ENCODE measurements around the gene ESR1.
"Not testable (repeated sequence)": the region's sequence is repeated elsewhere in the genome, so short reads cannot be mapped to it uniquely, and the experiment has no call there.

ESR1 gene

DNA sequence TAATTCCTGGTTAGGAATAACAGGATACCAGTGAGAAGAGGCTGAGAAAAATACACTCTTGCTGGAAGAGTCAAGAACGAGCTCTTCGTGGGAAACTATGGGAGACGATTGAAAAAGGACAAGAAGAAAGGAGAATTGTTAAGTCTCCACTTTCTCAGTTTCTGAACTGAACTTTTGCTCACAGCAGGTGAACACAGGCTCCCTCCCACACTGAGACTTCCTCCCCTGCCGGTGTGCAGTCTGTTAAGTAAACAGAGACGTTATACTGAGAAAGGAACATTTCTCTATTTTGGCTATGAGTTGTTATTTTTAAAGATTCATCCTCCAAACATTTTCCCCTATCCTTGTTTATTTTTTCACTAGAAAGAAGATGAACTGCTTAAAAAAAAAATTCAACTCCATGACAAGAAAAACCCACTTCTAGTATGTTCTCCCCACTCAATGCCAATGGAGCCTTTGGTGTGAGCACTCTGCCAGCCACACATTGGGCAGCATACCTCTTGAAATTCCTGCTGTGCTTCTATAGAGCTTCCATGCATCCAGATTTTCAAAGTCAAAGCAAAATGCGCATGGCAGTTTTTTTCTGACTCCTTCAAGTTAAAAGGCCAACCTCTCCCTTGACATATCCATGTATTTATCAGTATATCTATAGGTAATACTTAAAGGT lies 250.5 kb downstream of the ESR1 start:
- DNase-seq, result no peak

DNA sequence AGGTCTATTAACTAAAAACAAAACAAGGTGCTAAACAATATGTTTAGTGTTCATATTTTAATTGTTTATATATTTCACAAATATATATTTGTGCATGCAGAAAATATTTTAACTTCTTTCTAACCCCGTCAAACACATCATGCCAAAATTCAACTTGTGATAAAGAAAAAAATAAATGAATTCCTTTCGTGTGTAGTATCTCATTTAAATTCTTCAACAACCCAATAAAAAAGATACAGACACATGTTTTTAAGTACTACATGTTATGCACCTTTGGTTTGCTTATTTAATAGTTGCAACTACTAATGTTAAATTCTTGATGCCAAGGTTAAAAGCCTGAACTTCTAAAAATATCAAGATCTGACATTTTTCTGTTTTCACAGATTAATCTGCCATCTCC lies 252.4 kb downstream of the ESR1 start:
- no peak for DNase-seq

DNA sequence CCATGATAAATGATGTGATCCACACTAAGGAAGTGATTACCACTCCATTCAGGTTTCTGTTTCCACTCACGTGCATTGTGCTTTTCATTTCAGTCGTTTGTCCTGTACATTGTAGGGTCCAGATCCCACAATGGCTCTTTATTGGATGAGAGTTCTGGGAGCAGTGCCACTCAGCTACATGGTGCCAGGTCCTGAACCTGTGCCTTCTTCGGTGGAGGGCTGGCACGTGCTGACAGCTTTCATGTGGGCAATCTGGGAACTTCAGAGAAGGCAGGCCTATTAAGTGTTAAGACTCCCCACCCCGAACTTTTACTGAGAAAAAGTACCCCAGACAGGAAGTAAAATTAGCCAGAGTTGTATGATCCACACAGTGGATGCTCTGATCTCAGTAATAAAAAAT lies 255.0 kb downstream of the ESR1 start:
- no peak for DNase-seq

DNA sequence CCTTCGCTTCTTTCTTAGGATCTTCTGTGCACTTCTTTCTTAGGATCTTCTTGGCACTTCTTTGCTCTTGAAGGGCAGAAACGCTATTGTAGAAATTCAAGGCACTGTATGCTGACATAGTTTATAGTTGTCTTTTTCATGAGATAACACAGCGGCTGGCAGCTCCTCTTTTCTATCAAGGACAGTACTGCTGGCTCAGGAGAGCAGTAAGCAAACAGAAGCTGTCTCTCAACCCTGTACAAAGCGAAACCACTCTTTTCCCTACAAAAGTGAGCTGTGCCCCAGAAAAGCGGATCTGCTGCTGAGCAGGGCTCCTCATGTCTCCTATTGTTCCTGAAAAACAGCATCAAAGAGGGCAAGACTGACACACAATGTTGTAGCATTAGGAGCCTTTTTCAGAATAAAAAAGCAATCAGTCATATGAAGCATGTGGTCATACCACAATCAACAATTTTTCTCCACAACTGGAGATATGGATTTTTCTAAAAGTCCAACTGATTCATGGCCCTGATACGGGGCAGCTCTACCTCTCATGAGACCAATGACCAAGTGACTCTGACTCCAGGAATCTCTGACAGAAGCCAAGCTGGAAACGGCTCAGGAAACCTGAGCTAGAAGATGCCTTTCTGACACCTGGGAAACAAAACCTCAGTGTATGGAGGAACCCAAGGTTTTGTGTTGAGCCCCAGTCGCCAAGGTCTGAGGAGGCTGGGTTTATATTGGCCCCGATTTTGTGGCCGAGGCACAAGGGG lies 255.9 kb downstream of the ESR1 start:
- no peak for DNase-seq

DNA sequence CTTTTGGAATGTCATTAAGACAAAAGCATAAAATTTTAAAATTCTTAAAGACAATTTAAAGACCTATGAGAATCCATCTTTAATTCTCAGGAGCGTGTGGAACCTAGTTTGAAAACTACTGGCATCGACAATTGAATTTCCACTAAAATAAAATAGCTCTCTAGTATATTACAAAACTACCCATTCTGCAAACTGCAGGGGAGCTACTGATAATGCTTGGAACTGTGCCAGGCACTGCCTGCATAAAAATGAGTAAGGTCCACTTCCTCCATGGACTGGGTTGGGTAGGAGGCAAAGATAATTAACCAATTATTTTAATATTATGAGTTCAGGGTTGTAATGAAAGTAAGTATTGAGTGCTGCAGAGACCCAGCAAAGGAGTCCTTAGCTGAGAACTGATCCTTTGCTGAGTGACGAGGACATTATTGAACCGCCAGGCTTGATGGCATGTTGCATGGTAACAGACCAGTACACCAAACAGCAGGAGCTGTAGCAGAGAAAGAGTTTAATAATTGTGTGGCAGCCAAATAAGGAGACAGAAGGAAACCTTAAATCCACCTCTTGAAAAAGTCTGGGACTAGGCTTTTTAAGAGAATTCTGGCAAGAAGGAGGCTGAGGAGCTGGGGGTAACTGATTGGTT lies 261.3 kb downstream of the ESR1 start:
- no peak for DNase-seq

DNA sequence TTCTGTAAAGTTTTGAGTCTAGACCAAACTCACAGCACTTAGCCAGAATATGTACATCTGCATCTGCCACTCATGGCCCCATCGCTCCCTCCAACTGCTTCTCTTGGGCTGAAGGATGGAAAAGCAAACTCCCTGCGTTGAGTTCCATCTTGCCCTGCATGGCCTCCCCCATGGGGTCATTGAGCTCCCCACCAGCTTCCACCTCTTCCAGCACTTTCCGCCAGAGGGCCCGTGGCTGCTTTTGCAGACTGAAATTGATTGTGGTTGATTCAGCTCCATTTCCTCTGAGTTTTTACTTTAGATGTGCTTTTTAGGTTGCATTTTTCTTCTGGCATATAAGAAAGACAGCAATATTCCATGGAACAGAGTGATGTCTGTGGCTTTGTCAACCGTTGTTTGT lies 263.1 kb downstream of the ESR1 start:
- DNase-seq, result no peak

DNA sequence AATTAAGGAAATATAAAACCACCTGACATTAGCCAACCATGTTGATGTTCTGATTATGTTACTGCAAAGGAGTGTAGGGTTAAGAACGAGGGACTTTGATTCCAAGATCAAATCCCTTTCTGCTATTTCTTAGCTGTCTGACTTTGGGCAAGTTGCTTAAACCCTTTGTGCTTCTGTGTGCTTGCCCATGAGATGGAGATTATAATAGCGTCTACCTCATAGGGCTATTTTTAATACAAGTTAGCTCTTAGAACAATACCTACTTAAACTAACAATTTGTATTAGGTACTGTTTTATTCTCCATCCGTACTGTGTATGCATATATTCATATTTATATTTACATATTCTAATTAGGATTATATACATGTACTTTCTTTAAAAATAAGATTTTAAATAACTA lies 263.8 kb downstream of the ESR1 start:
- DNase-seq, result no peak

DNA sequence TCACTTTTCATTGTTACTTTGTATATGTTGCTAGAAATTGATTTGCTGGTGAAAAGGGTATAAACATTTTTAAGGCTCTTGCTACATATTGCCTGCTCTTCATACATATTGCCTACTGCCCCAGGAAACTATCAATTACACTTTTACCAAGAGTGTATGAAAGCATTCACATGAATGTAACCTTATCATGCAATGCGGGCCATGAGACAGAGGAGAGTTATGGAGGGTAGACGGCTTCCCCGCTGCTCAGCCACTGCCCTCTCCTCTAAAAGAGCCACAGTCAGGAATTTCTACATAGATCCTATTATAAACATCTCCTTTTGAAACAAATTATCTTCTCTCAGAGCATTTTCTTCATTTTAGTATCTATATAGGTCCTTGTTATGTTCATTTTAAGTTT lies 264.4 kb downstream of the ESR1 start:
- DNase-seq, result no peak

DNA sequence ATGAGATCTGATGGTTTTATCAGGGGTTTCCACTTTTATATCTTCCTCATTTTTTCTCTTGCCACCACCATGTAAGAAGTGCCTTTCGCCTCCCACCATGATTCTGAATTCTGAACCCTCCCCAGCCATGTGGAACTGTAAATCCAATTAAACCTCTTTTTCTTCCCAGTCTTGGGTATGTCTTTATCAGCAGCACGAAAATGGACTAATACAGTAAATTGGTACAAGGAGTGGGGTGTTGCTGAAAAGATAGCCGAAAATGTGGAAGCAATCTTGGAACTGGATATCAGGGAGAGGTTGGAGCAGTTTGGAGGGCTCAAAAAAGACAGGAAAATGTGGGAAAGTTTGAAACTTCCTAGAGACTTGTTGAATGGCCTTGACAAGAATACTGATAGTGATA lies 268.8 kb downstream of the ESR1 start:
- not testable (repeated sequence) for DNase-seq

DNA sequence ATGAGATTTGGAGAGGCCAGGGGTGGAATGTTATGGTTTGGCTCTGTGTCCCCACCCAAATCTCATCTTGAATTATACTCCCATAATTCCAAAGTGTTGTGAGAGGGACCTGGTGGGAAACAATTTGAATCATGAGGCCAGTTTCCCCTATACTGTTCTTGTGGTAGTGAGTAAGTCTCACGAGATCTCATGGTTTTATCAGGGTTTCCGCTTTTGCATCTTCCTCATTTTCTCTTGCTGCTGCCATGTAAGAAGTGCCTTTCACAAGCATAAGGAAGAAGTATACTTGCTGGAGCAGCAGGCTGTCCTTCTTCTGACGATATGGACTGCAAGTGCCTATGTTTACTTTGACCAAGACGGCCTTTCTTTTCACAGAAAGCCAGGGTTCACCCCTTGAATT lies 270.5 kb downstream of the ESR1 start:
- no peak for DNase-seq

DNA sequence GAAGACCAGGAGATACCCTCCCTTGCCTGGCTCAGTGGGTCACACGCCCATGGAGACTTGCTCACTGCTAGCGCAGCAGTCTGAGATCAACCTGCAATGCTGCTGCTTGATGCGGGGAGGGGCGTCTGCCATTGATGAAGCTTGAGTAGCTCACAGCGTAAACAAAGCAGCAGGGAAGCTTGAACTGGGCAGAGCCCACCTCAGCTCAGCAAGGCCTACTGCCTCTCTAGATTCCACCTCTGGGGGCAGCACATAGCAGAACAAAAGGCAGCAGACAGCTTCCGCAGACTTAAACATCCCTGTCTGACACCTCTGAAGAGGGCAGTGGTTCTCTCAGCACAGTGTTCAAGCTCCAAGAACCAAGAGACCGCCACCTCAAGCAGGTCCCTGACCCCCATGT lies 271.3 kb downstream of the ESR1 start:
- no peak for DNase-seq

DNA sequence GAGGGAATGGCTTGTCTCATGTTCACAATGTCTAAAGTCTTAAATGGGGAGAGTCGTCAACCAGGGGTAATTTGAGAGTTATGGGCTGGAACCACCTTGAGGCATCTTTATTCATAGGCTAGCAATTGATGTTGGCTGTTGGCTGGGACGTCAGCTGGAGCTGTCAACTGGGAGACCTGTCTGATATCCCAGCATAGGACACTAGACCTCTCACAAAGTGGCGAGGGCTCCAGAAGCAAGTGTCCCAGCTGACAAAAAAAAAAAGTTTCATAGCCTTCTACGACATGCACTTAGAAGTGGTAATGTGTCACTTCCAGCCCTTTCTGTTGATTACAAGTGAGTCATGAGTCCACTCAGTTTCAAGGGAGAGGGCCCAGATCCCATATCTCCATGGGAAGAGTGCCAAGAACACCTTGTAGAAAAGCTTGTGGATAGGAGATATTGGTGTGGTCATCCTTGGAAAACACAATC lies 278.0 kb downstream of the ESR1 start:
- DNase-seq, result no peak

DNA sequence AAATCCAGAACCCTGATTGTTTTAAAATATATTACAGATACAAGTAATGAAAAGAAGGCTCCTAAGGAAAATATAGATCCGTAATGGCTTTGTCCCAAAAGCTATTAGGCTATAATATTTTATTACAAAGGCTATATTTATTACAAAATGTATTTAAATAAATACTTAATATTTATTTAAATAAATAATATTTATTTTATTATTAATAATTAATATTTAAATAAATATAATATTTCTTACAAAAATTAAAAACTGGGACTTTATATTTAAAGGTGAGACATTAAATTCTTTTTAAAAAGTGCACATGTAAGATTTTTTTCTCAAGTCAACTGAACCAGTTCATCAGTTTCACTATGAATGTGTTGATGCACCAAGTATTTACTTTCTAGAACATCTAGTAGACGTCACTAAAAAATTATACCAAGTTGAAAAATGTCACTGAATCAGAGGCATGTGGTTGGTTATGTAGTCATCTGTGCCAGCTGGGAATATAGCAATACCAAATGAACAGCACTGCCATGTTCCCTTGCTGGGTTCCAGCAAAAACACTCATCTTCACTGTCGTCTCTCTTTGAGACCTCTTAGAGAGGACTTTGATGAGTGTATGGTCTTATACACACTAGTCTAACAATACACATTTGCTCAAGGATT lies 278.9 kb downstream of the ESR1 start:
- DNase-seq, result no peak

DNA sequence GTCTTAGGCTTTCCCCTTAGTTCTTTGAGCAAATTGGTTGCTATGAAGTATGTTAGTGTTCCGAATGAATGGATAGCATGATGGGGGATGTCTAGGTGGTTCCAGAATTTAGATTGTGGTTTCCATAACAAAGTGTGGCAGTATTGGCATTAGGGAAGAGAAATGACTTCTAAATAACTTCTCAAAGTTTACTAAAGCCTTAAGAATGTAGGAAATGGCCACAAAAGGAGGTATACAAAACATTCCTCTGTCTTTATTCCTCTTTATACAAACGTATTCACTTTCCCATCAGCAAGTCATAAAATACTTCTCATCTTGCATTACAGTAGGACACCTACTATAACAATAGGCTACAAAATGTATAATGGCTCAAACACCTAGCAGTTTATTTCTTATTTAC lies 279.6 kb downstream of the ESR1 start:
- DNase-seq, result no peak

DNA sequence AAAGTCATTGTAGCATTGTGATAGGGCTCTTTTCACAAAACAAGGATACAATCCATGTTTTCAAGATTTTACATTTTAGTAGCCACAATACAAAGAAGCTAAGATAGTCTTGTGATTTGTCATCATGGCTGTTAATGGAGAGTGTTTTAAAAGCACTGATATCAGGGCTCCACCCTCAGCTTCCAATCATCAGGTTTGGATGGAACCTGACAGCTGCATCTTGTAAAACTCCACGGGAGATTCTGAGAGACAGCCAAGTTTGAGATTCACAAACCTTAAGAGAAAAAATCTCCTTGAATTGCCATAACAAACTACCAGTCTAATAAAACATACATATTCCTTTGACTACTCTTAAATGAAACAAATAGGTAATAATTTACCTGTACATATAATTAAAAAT lies 280.2 kb downstream of the ESR1 start:
- DNase-seq, result no peak

DNA sequence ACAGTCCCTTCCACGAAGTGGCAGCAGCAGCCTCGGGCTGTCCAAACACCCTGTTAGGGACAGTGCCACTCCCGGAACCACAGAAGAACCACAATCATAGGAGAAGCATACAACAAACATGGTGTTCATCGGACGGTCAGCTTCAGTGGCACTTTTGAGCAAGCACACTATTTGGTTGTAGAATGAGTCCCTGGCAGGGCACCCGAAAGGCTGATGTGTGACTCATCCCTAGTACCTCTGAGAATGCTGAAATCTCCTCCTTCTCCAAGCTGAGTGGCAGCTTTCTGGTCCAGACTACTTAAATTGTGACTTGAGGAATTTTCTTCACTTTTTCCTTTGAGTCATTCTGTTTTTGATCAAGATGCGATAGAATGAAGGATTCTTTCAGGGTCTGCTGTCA lies 282.5 kb downstream of the ESR1 start:
- no peak for DNase-seq

DNA sequence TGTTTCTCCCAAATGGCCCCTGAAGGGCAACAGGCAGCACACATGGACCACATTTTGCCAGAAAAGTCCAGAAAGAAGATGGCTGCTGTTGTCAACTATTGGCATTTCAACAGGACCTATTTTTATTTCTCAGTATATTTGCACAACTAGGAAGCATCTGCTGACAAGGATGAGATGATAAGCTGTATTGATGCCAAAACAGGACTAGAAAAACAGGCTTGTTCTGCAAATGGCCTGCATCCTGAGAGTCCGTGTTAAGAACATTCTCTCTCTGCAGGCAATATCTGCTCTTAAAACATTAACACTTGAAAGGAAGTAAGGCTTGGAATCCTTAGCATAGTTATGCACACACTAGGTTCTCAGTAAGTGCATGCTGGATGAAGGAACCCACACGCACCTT lies 283.7 kb downstream of the ESR1 start:
- DNase-seq, result no peak

DNA sequence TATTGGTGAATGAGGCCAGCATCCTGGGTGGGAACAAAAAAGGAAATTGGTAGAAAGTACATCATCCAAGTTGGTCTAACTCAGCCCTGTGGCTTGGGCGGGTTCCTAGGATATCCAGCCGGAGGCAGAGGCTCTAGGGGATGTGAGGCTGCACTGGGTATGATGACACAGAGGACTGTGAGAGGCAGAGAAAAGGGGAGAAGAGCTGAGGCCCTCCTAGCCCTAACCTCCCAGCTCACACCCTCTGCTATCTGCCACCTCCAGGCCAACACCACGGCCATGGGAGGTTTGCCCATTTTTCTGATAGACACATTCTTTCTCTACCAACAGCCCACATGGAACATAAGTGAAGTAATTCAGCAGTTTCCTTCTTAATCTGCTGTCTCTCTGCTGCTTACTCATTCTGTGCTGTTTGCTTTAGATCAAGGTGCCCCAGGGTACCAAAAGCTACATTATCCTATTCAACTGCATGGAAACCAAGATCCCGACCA lies 284.4 kb downstream of the ESR1 start:
- no peak for DNase-seq

DNA sequence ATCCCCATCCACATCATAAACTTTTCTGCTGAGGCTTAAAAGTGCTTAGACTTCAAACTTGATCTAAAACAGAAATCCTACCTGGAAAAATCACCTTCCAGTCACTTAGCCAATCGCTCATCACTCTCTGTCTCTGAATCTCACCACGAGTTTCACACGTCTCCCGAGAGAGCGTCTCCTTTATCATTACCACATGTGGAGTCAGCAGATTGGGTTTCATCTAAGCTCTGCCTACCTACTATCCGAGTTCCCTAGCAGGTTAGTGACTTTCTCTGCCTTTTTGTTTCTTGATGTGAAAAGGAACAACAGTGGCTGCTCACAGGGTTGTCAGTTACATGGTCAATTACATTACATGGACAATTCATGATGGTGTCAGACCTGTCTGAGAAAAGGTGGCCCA lies 286.2 kb downstream of the ESR1 start:
- DNase-seq, result no peak

DNA sequence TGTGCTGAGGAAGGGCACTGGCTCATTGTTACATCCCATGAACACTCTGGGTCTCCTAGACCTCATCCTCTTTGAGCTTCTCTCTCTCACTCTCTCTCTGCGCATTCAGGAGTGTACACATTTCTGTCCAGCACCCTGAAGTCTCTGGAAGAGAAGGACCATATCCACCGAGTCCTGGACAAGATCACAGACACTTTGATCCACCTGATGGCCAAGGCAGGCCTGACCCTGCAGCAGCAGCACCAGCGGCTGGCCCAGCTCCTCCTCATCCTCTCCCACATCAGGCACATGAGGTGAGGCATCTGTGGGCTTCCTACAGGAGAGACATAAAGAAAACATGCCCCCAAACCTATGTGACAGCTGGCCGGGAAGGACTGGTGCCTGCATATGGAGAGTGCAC lies 286.8 kb downstream of the ESR1 start:
- DNase-seq, result no peak

DNA sequence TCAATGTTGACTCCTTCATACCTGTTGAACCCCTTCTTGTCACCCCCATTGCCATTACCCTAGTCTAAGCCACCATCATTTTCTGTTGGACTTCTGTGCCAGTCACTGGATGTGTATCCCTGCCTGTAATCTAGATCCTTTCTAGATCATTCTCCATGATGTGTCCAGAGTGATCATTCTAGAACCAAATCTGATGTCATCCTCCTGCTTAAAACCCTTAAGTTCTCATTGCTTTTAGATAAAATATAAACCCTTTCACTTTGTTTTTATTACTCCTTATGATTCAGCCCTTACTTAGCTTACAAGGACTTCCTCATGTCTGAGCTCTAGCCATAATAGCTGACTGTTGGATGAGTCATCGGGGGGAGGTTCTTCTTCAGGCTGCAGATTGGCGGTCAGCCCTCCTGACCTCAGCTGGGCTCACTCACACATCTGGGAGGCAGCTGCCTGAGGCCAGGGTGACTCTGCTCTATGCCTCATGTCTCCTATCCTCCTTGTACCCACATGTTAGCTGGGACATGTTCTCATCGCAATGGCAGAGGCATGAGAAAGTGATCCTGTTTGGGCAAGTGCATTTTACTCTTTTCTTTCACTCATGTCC lies 287.6 kb downstream of the ESR1 start:
- DNase-seq, result no peak

DNA sequence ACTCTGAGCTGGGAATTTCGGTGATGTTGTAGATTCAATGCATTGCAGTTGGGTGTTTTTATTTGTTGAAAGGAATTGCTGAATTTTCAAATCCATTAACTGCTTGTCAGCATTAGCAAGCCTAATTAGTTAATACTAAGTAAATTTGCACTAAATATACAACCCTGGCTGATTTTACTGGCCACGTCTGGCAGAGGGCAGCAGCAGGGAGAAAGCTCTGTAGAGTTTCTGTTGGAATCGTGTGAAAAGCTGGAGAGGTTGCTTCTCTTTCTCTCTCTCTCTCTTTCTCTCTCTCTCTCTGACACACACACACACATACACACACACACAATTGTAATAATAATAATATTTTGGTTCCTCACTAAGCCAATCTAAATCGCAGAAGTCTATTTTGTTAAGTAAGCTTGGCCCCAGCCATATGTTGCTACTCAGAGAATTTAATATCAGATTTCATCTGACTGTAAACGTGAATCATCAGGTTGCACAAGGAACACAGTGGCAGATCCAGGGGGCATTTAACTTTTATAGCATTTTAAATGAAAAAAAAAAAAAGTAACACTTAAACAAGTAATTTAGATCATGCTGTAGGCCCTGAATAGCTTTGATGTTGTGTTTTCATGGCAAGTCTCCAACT lies 289.5 kb downstream of the ESR1 start:
- DNase-seq, result no peak

DNA sequence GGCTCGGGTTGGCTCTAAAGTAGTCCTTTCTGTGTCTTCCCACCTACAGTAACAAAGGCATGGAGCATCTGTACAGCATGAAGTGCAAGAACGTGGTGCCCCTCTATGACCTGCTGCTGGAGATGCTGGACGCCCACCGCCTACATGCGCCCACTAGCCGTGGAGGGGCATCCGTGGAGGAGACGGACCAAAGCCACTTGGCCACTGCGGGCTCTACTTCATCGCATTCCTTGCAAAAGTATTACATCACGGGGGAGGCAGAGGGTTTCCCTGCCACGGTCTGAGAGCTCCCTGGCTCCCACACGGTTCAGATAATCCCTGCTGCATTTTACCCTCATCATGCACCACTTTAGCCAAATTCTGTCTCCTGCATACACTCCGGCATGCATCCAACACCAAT lies 291.2 kb downstream of the ESR1 start:
- no peak for DNase-seq
